Rectal smooth muscle tissue (tissue), 1 donor: ENCODE results near the gene PIGH.

Experiments used
- H3K27ac ChIP-seq: one replicate; pipeline ENCODE4 v1.7.0; 2013; ENCODE audit warnings: low read depth, low read length, inconsistent platforms
- H3K27me3 ChIP-seq: one replicate; pipeline ENCODE4 v1.7.0; 2013; ENCODE audit warnings: low read length; ENCODE audit not compliant: control insufficient read depth, insufficient read depth
- H3K36me3 ChIP-seq: one replicate; pipeline ENCODE4 v1.7.0; 2013; ENCODE audit warnings: low read length; ENCODE audit not compliant: control insufficient read depth, insufficient read depth
- H3K4me1 ChIP-seq: one replicate; pipeline ENCODE4 v1.7.0; 2013; ENCODE audit warnings: low read length; ENCODE audit not compliant: control insufficient read depth, insufficient read depth
- H3K4me3 ChIP-seq: one replicate; pipeline ENCODE4 v1.7.0; 2013; ENCODE audit warnings: low read length
- H3K9ac ChIP-seq: one replicate; pipeline ENCODE4 v1.7.0; 2013; ENCODE audit warnings: low read length

PIGH gene

DNA sequence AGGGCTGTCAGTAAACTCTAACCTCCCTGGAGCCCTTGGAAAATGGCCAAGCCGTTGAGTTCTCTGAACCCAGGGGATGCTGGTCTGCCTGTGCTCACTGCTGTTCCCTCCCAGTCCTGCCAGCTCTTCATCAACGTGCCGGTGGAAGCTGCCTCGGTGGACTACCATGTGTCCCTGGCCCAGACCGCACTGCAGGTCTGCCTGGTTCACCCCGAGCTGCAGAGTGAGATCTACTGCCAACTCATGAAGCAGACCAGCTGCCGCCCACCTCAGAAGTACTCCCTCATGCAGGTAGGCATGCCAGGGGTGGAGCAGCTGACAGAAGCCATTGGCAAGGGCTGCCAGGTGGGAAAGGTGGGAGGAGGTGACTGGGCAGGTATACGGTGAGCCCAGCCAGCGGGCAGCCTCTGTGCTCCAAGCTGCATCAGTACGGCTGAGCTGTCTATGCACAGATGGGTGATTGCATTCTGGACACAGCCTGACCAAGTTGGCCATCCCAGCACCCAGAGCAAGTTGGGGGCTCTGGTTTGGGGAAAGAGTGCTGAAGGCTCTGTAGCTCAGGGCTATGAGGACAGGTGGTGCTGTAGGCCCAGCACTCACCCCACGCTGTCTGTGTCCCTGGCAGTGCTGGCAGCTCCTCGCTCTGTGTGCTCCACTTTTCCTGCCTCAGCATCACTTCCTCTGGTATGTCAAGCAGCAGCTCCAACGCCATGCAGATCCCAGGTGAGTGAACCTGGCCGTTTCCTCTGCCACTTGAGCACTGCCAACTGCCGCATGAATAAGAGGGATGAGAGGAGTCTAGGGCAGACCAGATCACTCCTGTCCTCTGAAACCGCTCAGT is 21.9 kb downstream of the PIGH start:
- H3K27ac ChIP-seq, result no peak overlapping the region
- no peak overlapping the region for H3K4me3 ChIP-seq
- no peaks in the 10 kb centered on the region for H3K4me1 ChIP-seq
- H3K27me3 ChIP-seq, result no peaks in the 10 kb centered on the region
- no peak overlapping the region for H3K9ac ChIP-seq
- peaks cover 26% of the 10 kb centered on the region for H3K36me3 ChIP-seq

DNA sequence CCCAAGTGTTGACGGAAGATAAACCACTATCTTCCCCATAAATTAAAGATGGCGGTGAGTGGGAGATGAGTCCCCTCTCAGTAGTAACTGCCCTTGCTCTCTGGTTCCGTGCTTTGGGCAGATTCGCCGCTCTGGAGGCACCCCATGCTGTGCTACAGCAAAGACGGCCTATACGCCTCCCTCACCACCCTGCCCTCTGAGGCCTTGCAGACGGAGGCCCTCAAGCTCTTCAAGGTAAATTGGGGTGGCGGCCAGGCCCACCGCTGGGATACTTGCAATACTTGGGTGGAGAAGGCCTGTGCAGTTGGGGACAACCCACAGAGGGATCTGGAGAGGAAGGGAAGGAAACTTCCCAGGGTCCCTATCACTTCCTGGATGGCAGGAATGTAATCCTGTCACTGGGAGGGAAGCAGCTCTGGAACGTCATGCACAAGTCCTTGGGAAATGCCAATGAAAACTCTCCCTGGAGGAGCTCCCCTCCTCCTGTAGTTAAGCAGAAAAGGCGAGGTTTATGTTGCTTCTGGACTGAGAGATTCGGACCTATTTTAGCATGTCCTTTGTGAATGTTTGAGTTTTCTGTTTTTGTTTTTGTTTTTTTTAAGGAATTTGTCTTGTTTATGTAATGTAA is 22.8 kb downstream of the PIGH start:
- Histone ChIP-seq H3K27ac (no peak overlapping the region), H3K4me3 (no peak overlapping the region), H3K27me3 (no peaks in the 10 kb centered on the region), H3K9ac (no peak overlapping the region), H3K4me1 (no peaks in the 10 kb centered on the region), H3K36me3 (peaks cover 26% of the 10 kb centered on the region)

DNA sequence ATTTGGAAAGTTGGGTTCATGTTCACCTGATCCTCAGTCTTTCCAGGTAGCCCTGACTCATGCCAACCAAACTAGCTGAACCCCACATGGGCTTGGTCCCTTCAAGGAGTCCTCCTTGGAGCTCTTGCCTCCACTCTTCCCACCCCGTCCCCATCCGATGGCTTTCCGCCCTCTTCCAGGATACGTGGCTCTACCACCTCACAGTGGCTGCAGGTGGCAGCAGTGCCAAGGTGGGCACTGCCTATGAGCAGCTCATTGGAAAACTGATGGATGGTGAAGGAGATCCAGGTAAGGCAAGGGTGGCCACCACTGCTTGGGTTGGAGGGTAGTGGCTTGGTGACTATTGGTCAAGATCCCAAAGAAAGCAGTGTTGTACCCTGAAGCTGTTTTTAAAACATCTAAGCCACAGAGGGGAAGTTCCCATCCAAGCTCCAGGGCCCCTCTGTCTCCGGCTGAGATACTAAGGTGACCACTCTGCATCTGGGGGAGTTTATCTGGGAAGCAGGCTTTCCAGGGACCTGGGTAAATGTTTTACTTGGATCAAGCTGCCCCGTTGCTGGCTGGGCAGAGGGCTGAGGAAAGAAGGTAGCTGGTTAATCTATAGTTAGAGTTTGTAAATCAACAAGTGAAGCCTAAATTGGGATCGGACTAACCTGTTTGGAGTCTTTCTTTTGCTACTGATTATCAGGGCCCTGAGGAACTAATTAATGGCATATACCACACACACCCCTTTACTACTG is 23.7 kb downstream of the PIGH start:
- Histone ChIP-seq H3K4me1 (no peaks in the 10 kb centered on the region), H3K4me3 (no peak overlapping the region), H3K36me3 (peaks cover 22% of the 10 kb centered on the region), H3K27me3 (no peaks in the 10 kb centered on the region), H3K9ac (no peak overlapping the region), H3K27ac (no peak overlapping the region)

DNA sequence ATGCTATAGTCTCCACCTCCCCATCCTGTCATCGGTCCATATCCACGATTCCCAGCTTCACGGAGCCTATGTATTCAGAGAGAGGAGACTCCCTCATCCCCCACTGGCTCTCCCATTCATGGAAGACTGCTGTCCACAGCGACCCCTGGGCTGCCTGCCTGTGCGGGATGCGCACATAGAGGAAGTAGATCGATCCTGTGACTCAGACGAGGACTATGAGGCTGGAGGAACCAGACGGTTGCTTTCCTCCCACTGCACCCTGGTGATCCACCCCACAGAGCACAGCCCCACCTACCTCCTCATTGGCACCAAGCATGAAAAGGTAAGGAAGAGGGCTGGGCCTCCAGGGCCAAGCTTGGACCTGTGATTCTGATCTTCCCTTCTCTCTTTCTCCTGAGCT is 24.4 kb downstream of the PIGH start:
- Histone ChIP-seq H3K27me3 (no peaks in the 10 kb centered on the region), H3K4me3 (no peak overlapping the region), H3K27ac (no peak overlapping the region), H3K36me3 (peaks cover 19% of the 10 kb centered on the region), H3K9ac (no peak overlapping the region), H3K4me1 (no peaks in the 10 kb centered on the region)

DNA sequence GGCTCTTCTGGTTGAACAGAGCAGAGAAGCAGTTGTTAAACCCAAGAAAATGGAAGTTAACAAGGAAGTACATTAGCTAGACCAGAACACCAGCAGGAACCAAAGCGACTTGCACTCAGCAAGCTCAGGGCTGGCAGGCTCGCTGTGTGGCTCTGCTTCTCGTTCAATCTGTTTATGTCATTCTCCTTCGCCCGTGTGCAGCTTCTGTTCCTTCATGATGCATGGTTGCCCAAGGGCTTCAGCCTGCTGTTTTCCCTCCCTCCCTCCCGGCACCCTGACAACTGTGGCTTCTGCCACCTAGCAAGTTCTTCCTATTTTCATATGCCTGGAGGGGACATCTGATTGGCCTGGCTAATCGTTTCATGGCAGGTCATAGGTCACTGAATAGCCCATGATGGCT is 25.3 kb downstream of the PIGH start:
- peaks cover 19% of the 10 kb centered on the region for H3K36me3 ChIP-seq
- H3K4me1 ChIP-seq, result no peaks in the 10 kb centered on the region
- no peak overlapping the region for H3K27ac ChIP-seq
- H3K4me3 ChIP-seq, result no peak overlapping the region
- H3K27me3 ChIP-seq, result no peaks in the 10 kb centered on the region
- no peak overlapping the region for H3K9ac ChIP-seq

DNA sequence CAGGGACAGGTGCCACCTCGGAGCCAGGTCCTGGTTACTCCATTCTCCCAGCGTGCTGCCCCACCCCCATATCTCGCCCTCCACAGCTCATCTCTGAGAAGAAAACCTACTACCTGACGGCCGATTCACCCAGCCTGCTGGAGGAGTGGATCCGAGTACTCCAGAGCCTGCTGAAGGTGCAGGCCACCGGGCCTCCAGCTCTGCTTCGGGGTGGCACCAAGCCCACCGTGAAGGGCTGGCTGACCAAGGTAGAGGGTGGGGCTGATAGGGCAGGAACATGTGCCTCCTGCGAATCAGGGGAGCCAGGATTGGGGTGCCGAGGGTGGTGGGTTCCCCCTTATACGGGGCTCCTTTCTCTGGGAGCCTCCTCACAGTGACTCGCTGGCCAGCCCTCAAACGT is 25.9 kb downstream of the PIGH start:
- Histone ChIP-seq H3K9ac (no peak overlapping the region), H3K27ac (no peak overlapping the region), H3K4me3 (no peak overlapping the region), H3K27me3 (no peaks in the 10 kb centered on the region), H3K4me1 (no peaks in the 10 kb centered on the region), H3K36me3 (peaks cover 16% of the 10 kb centered on the region)

DNA sequence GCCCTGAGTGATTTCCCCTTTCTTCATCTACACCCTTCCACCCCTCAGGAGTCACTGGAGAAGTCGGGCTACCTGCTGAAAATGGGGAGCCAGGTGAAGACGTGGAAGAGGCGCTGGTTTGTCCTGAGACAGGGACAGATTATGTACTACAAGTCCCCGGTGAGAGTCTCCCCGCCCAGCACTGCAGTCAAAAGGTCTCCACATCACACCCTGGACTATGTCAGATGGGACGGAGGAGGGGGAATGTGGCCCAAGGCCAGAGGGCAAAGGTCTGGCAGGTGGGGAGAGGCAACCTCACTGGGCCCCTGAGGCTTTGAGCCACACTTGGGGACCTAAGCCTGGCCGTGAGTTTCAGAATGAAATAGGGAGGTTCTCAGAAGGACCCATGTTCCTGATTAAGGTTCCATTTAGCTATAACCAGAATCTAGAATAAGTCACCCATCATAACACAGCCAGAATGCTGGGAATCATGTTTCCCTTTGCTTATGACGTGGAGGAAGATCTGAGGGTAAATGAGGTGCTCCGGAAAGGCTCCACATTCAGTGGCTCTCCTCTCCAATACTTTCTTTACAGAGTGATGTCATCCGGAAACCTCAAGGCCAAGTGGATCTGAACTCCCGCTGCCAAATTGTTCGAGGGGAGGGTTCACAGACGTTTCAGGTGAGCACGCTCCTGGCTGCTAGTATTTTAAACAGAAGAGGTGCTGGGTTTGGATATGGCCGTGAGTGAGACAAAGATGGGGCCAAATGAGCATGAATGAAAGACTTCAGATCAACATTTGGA is 26.6 kb downstream of the PIGH start:
- Histone ChIP-seq H3K36me3 (peaks cover 12% of the 10 kb centered on the region), H3K27me3 (no peaks in the 10 kb centered on the region), H3K9ac (no peak overlapping the region), H3K4me1 (no peaks in the 10 kb centered on the region), H3K27ac (no peak overlapping the region), H3K4me3 (no peak overlapping the region)

DNA sequence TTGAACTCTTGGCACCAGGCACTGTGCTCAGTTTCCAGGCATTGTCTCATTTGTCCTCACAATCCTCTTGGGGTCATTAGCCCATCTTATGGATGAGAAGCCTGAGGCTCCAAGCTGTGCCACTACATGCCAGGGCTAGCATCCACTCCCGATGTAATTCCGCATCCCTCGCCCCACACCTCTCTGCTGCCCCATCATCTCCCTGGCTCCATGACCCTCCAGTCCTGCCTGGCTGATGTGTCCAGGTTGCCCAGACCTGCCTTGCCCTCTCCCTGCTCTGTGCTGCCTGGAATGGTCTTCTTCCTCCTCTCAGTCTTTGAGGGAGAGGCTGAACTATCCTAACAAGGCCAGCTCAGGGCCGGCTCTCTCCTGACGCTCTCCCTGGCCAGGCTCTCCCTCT is 27.5 kb downstream of the PIGH start:
- peaks cover 9% of the 10 kb centered on the region for H3K36me3 ChIP-seq
- no peaks in the 10 kb centered on the region for H3K27me3 ChIP-seq
- H3K4me3 ChIP-seq, result no peak overlapping the region
- H3K27ac ChIP-seq, result no peak overlapping the region
- H3K4me1 ChIP-seq, result no peaks in the 10 kb centered on the region
- H3K9ac ChIP-seq, result no peak overlapping the region

DNA sequence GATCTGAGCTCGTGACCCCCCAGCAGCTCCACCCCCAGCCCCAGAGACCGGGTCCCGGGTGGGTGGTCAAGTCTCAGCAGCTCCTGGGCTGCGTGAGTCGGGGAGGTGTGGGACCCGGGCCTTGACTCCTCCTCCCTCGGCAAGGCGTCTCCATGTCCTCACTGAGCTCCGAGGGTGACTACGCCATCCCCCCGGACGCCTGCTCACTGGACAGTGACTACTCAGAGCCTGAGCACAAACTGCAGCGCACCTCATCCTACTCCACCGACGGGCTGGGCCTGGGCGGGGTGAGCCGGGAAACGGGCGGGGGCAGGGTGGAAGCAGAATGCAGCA is 28.1 kb downstream of the PIGH start:
- Histone ChIP-seq H3K9ac (no peak overlapping the region), H3K4me1 (no peaks in the 10 kb centered on the region), H3K4me3 (no peak overlapping the region), H3K36me3 (peaks cover 9% of the 10 kb centered on the region), H3K27ac (no peak overlapping the region), H3K27me3 (no peaks in the 10 kb centered on the region)

DNA sequence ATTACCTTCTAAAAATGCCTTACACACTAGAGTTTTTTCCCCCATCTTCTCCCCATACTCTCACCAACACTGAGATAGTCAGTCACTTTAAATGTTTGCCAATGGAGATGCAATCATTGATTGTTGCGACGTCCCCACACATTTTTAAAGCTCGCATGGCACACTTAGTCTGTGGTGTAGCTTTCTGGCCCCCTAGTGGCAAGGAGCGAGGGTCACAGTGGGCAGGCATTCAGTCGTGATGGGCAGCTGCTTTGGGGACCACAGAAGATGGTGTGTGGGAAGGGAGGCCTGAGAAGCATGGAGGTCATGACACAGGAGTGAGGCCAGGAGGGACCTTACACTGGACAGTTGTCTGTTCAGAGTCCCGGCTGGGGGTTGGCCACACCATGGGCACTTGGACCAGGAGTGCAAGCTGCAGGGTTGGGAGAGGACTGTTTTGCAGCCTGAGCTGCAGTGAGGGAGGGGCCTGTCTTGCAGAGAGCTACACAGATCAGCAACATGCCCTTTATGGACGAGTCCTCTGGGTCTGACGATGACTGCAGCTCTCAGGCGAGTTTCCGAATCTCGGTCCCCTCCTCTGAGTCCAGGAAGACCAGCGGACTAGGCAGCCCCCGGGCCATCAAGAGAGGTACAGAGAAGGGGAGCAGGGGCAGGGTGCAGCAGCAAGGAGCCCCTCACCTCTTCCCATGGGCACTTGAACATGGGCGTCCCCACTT is 28.6 kb downstream of the PIGH start:
- no peak overlapping the region for H3K27ac ChIP-seq
- H3K27me3 ChIP-seq, result no peaks in the 10 kb centered on the region
- peaks cover 9% of the 10 kb centered on the region for H3K36me3 ChIP-seq
- H3K4me3 ChIP-seq, result no peak overlapping the region
- H3K9ac ChIP-seq, result no peak overlapping the region
- no peaks in the 10 kb centered on the region for H3K4me1 ChIP-seq

DNA sequence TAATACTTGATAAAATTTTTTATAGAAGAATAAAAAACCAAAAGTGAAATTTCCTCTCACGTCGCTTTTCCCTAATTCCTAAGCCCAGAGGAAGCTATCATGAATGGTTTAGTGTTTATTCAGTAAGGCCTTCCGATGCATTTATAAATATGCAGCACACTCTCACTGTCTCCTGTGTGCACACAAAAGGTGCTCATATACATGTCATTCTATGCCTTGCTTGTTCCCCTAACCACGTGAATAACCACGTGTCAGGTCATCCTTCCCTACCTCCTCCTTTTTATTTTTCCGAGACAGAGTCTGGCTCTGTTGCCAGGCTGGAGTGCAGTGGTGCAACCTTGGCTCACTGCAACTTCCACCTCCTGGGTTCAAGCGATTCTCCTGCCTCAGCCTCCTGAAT is 29.6 kb downstream of the PIGH start:
- Histone ChIP-seq H3K27ac (no peak overlapping the region), H3K9ac (no peak overlapping the region), H3K27me3 (no peaks in the 10 kb centered on the region), H3K4me1 (no peaks in the 10 kb centered on the region), H3K4me3 (no peak overlapping the region), H3K36me3 (peaks cover 5% of the 10 kb centered on the region)
